ENCODE results near the gene RPTOR.

DNA sequence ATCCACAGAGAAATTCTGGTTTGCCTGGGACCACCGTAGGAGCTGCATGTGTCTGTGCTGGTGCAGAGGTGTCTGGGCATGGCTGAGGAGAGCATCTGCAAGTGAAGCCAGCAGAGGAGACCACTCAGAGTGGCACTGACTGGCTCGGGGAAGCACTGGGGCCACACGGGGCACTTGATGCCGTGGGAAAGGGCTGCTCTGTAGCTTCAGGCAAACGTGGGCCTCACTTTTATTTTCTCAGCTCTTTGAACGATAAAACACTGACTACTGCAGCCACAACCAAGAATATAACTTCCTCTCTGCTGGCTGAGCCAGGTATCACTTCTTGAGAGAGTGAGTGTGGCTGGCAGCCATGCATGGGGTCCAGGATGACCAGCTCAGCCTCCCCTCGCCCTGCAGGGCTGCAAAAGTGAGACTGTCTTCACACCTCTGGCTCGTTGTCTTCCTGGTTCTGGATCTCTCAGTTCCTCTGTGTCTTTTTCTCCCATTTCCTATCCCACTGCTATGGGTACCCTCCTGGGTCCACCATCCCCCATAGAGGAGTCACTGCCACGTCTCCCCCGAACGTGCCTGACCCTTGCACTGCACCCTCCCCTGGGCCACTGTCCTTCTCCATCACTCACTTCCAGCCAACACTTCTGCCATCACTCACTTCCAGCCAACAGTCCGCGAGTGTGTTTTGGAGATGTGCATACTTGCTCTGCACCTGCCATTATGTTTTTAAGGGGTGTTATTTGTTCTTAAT lies 245.6 kb downstream of the RPTOR start:
- TF ChIP-seq EZH2 (IDR thresholded peaks at IDR 0.05; ENCODE audit: insufficient read depth, poor library complexity, severe bottlenecking) (no peak), EZH2phosphoT487 (IDR thresholded peaks at IDR 0.05; ENCODE audit: insufficient read depth, low read depth) (no peak)
